NCI-H526 (cell line): ENCODE results near the gene PHF21B.

Experiments
- DNase-seq, 2 experiments: peaks; one replicate each; lab custom pipeline; 2025; lab: John Stamatoyannopoulos, UW

Gene PHF21B

GRCh38 chr22:44842417-44842816, 167.4 kb downstream of the PHF21B start:
- no peak for DNase-seq

DNA sequence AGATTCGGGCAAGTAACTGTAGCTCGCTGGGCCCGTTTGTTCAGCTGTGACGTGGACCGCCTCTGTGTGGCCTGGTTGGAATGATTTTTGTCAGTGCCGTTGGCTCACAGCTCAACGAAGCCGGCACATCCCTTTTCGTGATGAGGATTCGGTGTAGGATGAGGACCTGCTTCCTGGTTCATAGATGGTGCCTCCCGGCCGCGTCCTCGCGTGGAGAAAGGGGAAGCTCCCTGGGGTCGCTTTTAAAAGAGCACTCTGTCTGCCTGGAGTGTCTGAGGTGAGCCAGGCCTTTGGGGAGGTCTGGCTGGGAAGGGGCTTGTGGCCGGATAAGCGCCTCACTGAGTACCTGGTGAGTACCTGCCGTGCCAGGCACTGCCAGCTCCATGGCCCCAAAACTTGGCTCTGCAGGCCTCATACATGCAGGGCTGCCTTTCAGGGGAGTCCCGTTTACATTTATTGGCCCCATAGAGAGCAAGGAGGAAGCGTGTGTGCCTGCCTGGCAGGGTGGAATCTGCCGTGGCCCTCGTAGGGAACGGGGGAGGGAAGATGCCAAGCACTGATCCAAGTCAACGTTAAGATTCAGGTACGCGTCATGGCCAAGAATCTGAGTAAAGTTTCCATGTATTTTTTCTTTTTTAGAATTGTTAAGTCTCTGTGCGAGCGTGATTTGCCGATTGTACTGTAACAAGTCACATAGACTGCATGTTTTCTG, 169.0 kb downstream of the PHF21B start:
- DNase-seq = no peak

- DNase-seq = no peak
Measured at GRCh38 chr22:44839721-44840120, 170.1 kb downstream of the PHF21B start.

DNA sequence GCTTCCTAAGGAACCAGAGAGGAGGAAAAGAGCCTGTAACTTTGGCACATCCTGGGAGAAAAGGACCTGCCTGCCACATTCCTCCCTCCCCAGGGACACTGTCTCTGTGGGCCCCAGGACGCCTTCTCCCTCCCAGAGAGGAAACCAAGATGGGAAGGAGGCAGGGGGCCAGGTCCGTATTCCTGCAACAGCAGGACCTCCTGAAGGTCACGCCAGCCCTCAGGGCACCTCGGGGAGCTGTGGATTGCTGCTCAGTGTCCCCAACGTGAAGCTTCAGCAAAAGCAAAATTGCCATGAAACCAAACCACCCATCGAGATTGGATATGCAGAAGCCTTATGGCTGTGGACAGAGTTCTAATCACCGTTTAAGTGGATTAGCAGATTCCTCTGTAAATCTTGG, 170.7 kb downstream of the PHF21B start:
- DNase-seq = no peak

DNA sequence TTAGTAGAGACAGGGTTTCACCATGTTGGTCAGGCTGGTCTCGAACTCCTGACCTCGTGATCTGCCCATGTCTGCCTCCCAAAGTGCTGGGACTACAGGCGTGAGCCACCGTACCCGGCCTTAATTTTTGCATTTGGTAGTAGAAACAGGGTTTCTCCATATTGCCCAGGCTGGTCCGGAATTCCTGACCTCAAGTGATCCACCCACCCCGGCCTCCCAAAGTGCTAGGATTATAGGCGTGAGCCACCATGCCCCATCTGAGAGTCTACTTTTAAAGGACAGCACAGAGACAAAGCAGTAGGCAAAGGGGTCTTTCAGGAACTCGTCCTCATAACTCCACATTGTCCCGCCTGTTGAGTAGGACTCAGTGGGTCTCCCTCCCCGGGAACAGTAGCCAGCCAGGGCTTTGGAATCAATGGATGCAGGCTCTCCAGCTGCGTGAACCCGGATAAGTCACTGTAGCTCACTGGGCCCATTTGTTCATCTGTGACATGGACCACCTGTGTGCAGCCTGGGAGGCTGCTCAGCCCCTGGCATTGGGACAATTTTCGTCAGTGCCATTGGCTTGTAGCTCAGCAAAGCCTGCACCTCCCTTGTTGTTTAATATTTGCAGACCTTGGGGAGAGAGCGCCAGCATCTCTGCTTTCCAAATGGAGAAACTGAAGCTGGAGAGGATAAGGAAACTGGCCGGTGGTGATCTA, 171.3 kb downstream of the PHF21B start:
- no peak for DNase-seq

DNA sequence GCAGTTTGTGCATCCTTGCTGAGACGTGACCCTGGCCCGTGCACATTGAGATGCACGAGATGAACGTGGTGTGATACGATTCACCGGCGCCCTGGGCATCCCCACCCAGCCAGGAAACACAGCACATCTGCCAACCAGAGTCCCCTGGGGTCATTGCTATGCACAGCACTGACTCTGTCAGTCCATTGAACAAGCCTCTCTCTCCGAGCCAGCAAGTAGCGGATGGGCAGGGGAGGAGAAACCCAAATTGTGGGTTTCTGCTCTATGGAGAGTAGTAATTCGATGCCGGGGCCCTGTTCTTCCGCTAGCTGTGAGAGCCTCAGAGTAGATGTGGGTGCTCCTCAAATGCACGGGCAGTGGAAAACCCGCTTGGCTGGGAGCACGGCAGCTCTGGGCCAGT, 172.3 kb downstream of the PHF21B start:
- DNase-seq = no peak

- DNase-seq = no peak
Measured at GRCh38 chr22:44834065-44834464, 175.7 kb downstream of the PHF21B start.

- DNase-seq = no peak
Measured at GRCh38 chr22:44831885-44832284, 177.9 kb downstream of the PHF21B start.
